Adipocyte (in vitro differentiated cells): Measurements from ENCODE around the gene KMT2B.
A peak's percentile ranks its signal among the peaks of the same experiment; 100 is the strongest.

Experiments
- DNase-seq: peaks from one replicate; pipeline ENCODE4 v3.0.0-alpha.2; 2015; ENCODE audit warnings: low read depth
- H3K27me3 ChIP-seq: replicated peaks from 2 replicates; pipeline ENCODE4 v1.7.0; 2013; ENCODE audit warnings: mild to moderate bottlenecking, low read length, moderate library complexity; ENCODE audit not compliant: control insufficient read depth, insufficient read depth
- H3K36me3 ChIP-seq: 2 replicates; pipeline ENCODE4 v1.7.0; 2013; ENCODE audit warnings: low read length, mild to moderate bottlenecking, moderate library complexity; ENCODE audit not compliant: control insufficient read depth, insufficient read depth, severe bottlenecking
- H3K4me1 ChIP-seq: 2 replicates; pipeline ENCODE4 v1.7.0; 2013; ENCODE audit warnings: mild to moderate bottlenecking, low read length, moderate library complexity; ENCODE audit not compliant: control insufficient read depth, insufficient read depth
- H3K4me3 ChIP-seq: 2 replicates; pipeline ENCODE4 v1.7.0; 2013; ENCODE audit warnings: mild to moderate bottlenecking, low read length, moderate library complexity
- H3K9ac ChIP-seq: 2 replicates; pipeline ENCODE4 v1.7.0; 2013; ENCODE audit warnings: mild to moderate bottlenecking, low read length, moderate library complexity
- H3K9me3 ChIP-seq: 2 replicates; pipeline ENCODE4 v1.7.0; 2013; ENCODE audit warnings: mild to moderate bottlenecking, low read length, moderate library complexity; ENCODE audit not compliant: control insufficient read depth

Gene KMT2B

GRCh38 chr19:35693422-35693821 is 24.4 kb upstream of the KMT2B start:
- no peak for DNase-seq
- H3K9ac ChIP-seq, result no peak overlapping the region
- no peaks in the 10 kb centered on the region for H3K9me3 ChIP-seq
- peaks cover 11% of the 10 kb centered on the region for H3K4me1 ChIP-seq
- no peak overlapping the region for H3K4me3 ChIP-seq
- no peaks in the 10 kb centered on the region for H3K27me3 ChIP-seq
- H3K36me3 ChIP-seq, result no peaks in the 10 kb centered on the region

GRCh38 chr19:35693835-35694599 is 23.8 kb upstream of the KMT2B start:
- Histone ChIP-seq H3K9me3 (no peaks in the 10 kb centered on the region), H3K9ac (no peak overlapping the region), H3K4me3 (no peak overlapping the region), H3K36me3 (no peaks in the 10 kb centered on the region), H3K4me1 (peaks cover 11% of the 10 kb centered on the region), H3K27me3 (no peaks in the 10 kb centered on the region)
- peak; percentile 93 for DNase-seq

DNA sequence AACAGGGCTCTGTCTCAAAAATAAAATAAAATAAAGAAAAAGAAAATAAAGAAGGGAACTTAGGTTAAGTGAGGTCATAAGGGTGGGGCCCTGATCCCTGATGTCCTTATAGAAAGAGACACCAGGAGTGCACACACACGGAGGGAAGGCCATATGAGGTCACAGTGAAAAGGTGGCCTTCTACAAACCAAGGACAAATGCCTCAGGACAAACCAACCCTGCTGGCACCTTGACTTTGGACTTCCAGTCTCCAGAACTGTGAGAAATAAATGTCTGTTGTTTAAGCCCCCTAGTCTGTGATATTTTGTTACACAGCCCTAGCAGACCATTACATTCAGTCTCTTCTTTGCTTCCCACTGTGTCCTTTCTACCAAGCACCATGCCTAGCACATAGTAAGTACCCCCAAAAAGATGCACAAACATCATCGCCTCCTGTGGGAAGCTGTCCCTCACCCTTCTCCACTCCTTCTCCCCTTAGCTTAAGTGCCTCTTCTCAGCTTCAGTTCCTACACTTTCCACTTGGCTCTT is 21.8 kb upstream of the KMT2B start:
- H3K9me3 ChIP-seq, result no peaks in the 10 kb centered on the region
- H3K4me3 ChIP-seq, result no peak overlapping the region
- no peak overlapping the region for H3K9ac ChIP-seq
- no peak for DNase-seq
- H3K4me1 ChIP-seq, result no peaks in the 10 kb centered on the region
- H3K27me3 ChIP-seq, result no peaks in the 10 kb centered on the region
- no peaks in the 10 kb centered on the region for H3K36me3 ChIP-seq

DNA sequence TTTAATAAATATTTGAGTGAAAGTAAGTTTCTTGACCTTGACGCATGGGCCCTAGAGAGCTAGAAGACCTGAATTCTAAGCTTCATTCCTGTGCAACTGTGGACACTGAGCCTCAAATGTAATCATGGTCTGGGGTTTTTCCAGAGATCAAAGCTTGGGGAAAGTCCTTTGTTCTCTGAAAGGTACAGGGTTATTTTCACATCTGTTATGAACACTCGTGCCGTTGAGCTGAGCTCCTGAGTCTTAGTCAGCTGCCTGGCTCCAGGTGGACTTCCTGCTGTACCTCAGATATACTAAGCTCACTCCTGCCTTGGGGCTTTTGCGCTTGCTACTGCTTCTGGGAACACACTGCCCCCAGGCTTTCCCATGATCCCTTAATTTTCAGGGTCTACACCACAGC is 21.0 kb upstream of the KMT2B start:
- H3K4me3 ChIP-seq, result no peak overlapping the region
- no peaks in the 10 kb centered on the region for H3K36me3 ChIP-seq
- H3K9ac ChIP-seq, result no peak overlapping the region
- DNase-seq, result no peak
- H3K4me1 ChIP-seq, result no peaks in the 10 kb centered on the region
- no peaks in the 10 kb centered on the region for H3K27me3 ChIP-seq
- no peaks in the 10 kb centered on the region for H3K9me3 ChIP-seq

DNA sequence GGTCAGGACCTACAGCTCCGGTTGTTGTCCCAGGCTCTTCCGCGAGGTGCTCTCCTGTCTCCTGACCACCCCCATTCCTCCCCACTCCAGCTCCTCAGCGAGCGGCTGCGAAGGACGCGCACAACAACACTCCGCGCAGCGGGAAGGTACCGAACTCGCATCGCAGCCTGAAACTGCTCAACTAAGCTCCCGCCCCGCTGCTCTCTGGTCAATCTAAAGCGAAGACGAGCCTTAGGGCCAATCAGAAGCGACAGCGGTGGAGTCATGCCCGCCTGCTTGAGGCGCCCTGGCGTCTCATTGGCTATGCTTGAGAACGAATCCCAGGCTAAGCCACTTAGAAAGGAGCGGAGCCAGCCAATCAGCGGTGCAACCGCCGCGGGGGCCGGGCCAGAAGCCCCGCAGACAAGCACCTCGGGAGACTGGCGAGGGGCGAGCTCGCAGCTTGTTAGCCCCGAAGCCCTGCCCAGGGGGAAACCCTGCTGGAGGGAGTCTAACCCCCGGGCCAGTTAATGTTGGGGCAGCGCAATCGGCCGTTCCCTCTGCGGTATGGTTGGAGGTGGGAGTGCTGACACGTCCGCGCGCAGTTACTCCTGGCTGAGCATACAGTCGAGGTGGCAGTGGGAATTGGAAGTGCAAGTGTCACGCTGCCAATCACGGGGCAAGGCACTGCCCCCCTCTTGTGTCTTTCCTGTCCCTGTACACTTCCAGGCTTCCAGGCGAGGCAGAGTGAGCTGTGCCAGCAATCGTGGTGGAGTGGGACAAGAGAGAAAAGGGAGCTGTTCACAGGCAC is 15.4 kb upstream of the KMT2B start:
- DNase-seq, result peak; percentile 99
- Histone ChIP-seq H3K36me3 (no peaks in the 10 kb centered on the region), H3K27me3 (no peaks in the 10 kb centered on the region), H3K9ac (peak overlapping the region; percentile 75), H3K4me3 (peak overlapping the region; percentile 91), H3K9me3 (no peaks in the 10 kb centered on the region), H3K4me1 (peaks cover 3% of the 10 kb centered on the region)

DNA sequence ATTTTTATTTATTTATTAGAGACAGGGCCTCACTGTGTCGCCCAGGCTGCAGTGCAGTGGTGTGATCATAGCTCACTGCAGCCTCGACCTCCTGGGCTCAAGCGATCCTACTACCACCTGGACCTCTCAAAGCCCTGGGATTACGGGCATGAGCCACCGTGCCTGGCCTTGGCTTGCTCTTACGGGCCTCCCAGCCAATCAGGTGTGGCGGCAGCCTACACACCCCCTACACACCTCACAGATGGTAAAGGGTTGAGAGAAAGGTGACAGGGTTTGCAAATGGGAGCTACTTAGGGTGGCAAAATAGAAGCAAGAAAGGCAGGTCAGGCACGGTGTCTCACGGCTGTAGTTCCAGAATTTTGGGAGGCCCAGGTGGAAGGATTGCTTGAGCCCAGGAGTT is 14.5 kb upstream of the KMT2B start:
- Histone ChIP-seq H3K9me3 (no peaks in the 10 kb centered on the region), H3K27me3 (no peaks in the 10 kb centered on the region), H3K4me3 (no peak overlapping the region), H3K36me3 (no peaks in the 10 kb centered on the region), H3K9ac (no peak overlapping the region), H3K4me1 (peaks cover 3% of the 10 kb centered on the region)
- DNase-seq, result no peak

DNA sequence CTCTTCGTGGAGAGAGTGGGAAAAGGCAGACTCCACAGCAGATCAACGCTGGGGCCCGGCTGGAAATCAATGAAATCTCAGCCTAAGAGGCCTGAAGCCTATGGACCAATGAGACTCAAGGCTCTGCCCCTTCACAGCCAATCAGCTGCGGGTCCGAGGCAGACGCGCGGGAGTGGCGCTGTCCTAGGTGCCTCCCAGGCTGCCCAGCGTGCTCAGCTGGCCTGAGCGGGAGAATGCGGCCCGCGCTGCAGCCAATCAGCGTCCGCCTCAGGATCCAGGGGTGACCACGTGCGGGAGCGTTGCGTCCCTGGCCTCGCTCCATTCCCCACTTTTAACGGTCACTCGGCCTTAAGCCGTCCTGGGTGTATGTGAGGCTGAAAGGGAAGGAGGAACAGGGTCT is 13.6 kb upstream of the KMT2B start, which contains the start of gene ZBTB32:
Gene ZBTB32 (plus strand): TSS at position 341 of the 400 bp plus-strand sequence. CDS start 10,069 bp downstream, outside the sequence.
- Histone ChIP-seq H3K9ac (no peak within 1 kb of the TSS), H3K4me1 (peaks cover 3% of the 10 kb centered on the region), H3K9me3 (no peaks in the 10 kb centered on the region), H3K36me3 (no peaks in the 10 kb centered on the region), H3K4me3 (no peak within 1 kb of the TSS), H3K27me3 (no peaks in the 10 kb centered on the region)
- DNase-seq, result peak; percentile 39

DNA sequence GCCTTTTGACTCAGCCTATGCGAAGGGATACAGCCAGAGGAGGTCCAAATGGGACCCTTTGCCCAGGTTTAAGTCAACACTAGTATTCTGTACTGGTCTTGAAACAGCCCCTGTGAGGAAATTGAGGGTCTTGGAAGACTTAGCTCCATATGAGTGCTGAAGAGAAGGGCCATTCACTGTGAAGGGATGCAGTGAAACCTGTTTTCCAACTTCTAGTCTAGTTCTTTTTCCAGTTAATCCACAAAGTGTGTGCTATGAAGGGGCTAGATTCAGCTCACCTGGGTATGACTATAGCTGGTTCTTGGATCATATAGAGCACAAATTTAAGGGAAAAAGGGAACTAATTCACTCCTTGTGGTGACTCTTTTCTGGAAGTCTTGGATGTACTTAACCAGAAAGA is 9.4 kb upstream of the KMT2B start:
- Histone ChIP-seq H3K36me3 (no peaks in the 10 kb centered on the region), H3K27me3 (no peaks in the 10 kb centered on the region), H3K4me1 (peaks cover 2% of the 10 kb centered on the region), H3K9ac (no peak overlapping the region), H3K4me3 (no peak overlapping the region), H3K9me3 (no peaks in the 10 kb centered on the region)
- no peak for DNase-seq

DNA sequence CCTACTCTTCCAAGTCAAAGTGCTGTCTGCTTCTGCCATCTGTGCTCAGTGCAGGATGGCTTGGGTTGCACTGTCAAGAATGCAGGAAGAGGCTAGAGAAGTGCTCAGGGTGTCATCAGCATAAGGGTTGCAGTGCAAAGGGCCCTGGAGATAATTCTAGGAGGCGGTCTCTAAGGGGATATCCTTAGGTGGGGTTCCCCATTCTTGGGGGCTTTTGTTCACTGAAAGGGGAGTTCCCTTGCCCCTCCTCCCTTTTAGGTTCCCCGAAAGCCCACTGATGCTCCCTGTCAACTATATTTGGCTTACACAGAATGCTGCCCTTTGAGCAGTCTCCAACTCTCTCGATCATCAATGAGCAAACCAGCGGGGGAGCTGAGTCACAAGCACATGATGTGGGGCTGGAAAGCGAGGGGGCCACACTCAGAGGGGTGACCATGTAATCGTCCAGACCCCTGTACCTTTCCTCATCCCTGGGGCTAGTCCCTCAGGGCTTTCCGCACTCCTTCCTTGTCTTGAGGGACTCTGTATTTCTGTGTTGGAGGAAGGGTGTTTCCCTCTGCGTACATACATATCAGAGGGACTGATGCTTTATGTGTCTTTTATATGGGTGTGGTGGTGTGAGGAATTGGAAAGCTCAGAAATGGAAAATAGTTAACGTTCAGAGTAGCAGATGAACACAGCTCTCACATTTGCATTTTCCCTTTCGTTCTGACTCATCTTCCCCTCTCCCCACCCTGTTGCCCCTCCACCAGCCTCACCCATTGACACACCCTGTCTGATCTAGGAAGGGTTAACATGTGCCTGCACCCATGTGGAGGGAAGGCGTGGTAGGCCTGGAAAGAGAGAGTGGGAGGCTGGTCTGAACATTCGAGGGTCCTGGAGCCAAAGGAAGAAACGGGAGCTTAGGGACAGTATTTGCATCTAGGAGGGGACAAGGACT is 6.7 kb upstream of the KMT2B start:
- no peaks in the 10 kb centered on the region for H3K27me3 ChIP-seq
- no peak for DNase-seq
- no peak overlapping the region for H3K9ac ChIP-seq
- H3K4me1 ChIP-seq, result peaks cover 10% of the 10 kb centered on the region
- no peak overlapping the region for H3K4me3 ChIP-seq
- no peaks in the 10 kb centered on the region for H3K36me3 ChIP-seq
- H3K9me3 ChIP-seq, result no peaks in the 10 kb centered on the region

GRCh38 chr19:35712567-35713505 is 5.0 kb upstream of the KMT2B start:
- H3K9me3 ChIP-seq, result no peaks in the 10 kb centered on the region
- no peak overlapping the region for H3K4me3 ChIP-seq
- no peak overlapping the region for H3K9ac ChIP-seq
- no peaks in the 10 kb centered on the region for H3K27me3 ChIP-seq
- no peak for DNase-seq
- H3K36me3 ChIP-seq, result no peaks in the 10 kb centered on the region
- peaks cover 14% of the 10 kb centered on the region for H3K4me1 ChIP-seq
